Activated naive CD4-positive, alpha-beta T cell treated with anti-CD3 and anti-CD28 coated beads, Interleukin-2, amount 50 U/mL, for 72 hours (primary cell): ENCODE results near the gene ZNF557. TPM values are rescaled to one million over a fixed set of nuclear protein-coding genes. Genes with fewer than 3 reads are reported as not detected.
"Not testable (repeated sequence)": the region's sequence is repeated elsewhere in the genome, so short reads cannot be mapped to it uniquely, and the experiment has no call there.

ENCODE experiments used
- ATAC-seq, 2 donors: fragments of 150-1000 bp; cut with Tn5 transposase; 2 replicates each; pipeline ENCODE4 v1.10.0; 2021; ENCODE audit warnings: mild to moderate bottlenecking in 2 of 2, moderate library complexity in 2 of 2
- DNase-seq, 2 donors: peaks; one replicate each; pipeline ENCODE4 v3.0.0; 2021 to 2022; ENCODE audit warnings: low spot score in 2 of 2
- H3K27ac Mint-ChIP-seq, 2 donors: one replicate each; pipeline ENCODE4 v1.8.0; 2022; ENCODE audit warnings: mild to moderate bottlenecking in 2 of 2, mixed read lengths in 2 of 2
- H3K36me3 Mint-ChIP-seq, 2 donors: one replicate each; pipeline ENCODE4 v1.8.0; 2022; ENCODE audit warnings: mixed read lengths in 2 of 2
- H3K9me3 Mint-ChIP-seq, 2 donors: one replicate each; pipeline ENCODE4 v1.8.0; 2022; ENCODE audit warnings: mixed read lengths in 2 of 2
- total RNA-seq, 2 donors: library from RNA; stranded (reverse); gene quantifications; one replicate each; pipeline ENCODE4 v1.2.3, GENCODE V29; 2022

The ZNF557 gene
- total RNA-seq: 1 to 10 TPM; 7.9 to 8.3 TPM

DNA sequence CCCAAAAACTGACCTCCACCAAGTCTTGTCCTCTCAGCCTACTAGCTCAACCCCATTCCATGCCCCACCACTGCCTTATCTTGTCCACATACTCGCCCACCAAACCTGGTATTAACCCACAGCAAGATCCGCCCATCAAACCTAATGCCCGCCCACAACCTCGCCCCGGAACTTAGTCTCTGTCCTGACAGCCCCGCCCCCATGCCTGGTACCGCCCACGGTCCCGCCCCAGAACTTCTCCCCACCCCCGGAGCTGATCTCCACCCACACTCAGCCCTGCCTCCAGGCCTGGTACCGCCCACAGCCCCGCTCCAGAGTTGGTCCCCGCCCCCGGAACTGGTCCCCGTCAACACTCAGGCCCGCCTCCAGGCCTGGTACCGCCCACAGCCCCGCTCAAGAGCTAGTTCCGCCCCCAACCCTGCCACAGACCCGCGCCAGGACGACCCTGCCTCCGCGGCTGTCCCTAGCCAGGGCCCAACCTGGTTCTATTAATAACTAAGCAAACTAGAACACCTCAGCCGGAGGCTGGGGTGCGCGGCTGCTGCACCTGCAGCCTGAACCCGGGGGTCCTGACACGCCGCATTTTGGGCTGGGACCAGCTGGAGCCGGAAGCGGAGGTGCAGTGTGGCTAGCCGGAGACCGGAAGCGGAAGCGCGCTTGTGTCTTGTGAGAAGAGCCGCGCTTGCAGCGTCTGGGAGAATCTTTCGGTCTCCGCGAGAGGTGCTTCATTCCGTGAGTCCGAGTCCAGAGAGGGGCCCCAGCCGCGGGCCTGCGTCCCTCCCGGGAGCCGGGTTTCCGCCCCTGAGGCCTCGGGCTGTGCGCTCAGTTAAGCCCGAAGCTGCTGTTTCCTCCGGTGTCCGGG lies at the start of gene ZNF557:
Gene ZNF557 (plus strand): TSS at position 662 of the 862 bp plus-strand sequence. CDS start 5,372 bp downstream, outside the sequence.
- Mint-ChIP-seq H3K9me3 (peaks cover 1 to 4% of the 10 kb centered on the region in 2 donors), H3K36me3 (peaks cover 25 to 38% of the 10 kb centered on the region in 2 donors), H3K27ac (peak within 1 kb of the TSS; percentile 93 to 96)
- ATAC-seq (peak; percentile 96), DNase-seq (peak; percentile 98)

DNA sequence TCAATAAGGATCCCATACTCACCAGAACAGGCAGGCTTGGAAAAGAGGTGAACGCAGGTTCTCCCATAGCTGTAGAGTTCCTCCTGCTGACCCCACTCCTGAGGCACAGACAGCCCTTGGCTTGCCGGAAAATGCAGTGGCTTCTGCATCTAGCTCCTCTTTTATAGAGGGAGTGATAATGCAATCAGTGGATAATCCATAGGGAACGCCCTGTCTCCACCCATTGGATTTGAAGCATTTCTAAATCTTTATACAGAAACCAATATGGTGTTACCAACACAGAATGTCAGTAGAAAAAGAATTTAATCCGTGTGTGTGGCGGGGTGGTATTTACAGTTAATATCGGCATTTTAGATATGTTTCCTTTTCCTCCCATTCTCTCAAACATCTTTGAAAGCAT lies 48.2 kb upstream of the ZNF557 start, which contains the start of gene MBD3L2B:
Gene MBD3L2B (minus strand): TSS at position 101 of the 400 bp plus-strand sequence. CDS start 34 bp downstream, at position 67.
- H3K36me3 Mint-ChIP-seq, DNase-seq, ATAC-seq, H3K27ac Mint-ChIP-seq, H3K9me3 Mint-ChIP-seq: not testable (repeated sequence)

DNA sequence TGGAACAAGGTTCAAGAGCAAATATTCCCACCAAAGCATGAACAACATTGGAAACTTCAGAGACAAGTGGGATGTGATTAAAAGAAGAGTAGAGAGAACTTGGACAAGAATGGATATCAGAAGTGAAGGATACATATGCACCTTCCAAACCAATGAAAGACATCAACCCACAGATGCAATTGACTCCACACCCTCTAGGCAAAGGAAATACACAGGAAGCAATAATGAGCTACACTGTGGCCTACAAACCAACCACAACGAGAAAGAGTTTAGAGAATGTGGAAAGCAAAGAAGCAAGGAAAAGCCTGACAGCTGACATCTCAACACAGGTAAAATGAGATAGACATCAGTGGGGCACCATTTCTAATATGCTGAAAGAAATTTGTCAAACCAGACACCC lies 40.7 kb upstream of the ZNF557 start:
- H3K36me3 Mint-ChIP-seq, H3K27ac Mint-ChIP-seq, H3K9me3 Mint-ChIP-seq, DNase-seq: not testable (repeated sequence)
- ATAC-seq: peak; percentile 32 to 44

DNA sequence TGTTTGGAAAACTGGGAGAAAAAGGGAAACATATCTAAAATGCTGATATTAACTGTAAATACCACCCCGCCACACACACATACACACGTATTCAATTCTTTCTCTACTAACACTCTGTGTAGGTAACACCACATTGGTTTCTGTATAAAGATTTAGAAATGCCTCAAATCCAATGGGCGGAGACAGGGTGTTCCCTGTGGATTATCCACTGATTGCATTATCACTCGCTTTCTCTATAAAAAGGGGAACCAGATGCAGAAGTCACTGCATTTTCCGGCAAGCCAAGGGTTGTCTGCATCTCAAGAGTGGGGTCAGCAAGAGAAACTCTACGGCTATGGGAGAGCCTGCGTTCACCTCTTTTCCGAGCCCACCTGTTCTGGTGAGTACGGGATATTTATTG lies 39.2 kb upstream of the ZNF557 start, which contains the start of gene MBD3L5:
Gene MBD3L5 (plus strand): TSS at position 301 of the 400 bp plus-strand sequence. CDS start 34 bp downstream, at position 335.
- not testable (repeated sequence) for H3K9me3 Mint-ChIP-seq

DNA sequence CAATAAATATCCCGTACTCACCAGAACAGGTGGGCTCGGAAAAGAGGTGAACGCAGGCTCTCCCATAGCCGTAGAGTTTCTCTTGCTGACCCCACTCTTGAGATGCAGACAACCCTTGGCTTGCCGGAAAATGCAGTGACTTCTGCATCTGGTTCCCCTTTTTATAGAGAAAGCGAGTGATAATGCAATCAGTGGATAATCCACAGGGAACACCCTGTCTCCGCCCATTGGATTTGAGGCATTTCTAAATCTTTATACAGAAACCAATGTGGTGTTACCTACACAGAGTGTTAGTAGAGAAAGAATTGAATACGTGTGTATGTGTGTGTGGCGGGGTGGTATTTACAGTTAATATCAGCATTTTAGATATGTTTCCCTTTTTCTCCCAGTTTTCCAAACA lies 29.4 kb upstream of the ZNF557 start, which contains the start of gene MBD3L4:
Gene MBD3L4 (minus strand): TSS at position 101 of the 400 bp plus-strand sequence. CDS start 35 bp downstream, at position 66.
- ATAC-seq, H3K27ac Mint-ChIP-seq, H3K36me3 Mint-ChIP-seq, DNase-seq, H3K9me3 Mint-ChIP-seq: not testable (repeated sequence)

More for the DNA sequence above, 39.2 kb upstream of the ZNF557 start, which contains the start of gene MBD3L5:
- H3K27ac Mint-ChIP-seq, DNase-seq, ATAC-seq, H3K36me3 Mint-ChIP-seq: not testable (repeated sequence)

DNA sequence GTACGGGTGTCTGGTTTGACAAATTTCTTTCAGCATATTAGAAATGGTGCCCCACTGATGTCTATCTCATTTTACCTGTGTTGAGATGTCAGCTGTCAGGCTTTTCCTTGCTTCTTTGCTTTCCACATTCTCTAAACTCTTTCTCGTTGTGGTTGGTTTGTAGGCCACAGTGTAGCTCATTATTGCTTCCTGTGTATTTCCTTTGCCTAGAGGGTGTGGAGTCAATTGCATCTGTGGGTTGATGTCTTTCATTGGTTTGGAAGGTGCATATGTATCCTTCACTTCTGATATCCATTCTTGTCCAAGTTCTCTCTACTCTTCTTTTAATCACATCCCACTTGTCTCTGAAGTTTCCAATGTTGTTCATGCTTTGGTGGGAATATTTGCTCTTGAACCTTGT lies 27.9 kb upstream of the ZNF557 start:
- H3K27ac Mint-ChIP-seq, DNase-seq, H3K9me3 Mint-ChIP-seq, ATAC-seq, H3K36me3 Mint-ChIP-seq: not testable (repeated sequence)

DNA sequence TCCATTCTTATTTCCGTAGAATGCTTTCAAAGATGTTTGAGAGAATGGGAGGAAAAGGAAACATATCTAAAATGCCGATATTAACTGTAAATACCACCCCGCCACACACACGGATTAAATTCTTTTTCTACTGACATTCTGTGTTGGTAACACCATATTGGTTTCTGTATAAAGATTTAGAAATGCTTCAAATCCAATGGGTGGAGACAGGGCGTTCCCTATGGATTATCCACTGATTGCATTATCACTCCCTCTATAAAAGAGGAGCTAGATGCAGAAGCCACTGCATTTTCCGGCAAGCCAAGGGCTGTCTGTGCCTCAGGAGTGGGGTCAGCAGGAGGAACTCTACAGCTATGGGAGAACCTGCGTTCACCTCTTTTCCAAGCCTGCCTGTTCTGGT lies 20.5 kb upstream of the ZNF557 start, which contains the start of gene MBD3L2:
Gene MBD3L2 (plus strand): TSS at position 301 of the 400 bp plus-strand sequence. CDS start 53 bp downstream, at position 354.
- not testable (repeated sequence) for DNase-seq, H3K9me3 Mint-ChIP-seq, H3K27ac Mint-ChIP-seq, H3K36me3 Mint-ChIP-seq, ATAC-seq

DNA sequence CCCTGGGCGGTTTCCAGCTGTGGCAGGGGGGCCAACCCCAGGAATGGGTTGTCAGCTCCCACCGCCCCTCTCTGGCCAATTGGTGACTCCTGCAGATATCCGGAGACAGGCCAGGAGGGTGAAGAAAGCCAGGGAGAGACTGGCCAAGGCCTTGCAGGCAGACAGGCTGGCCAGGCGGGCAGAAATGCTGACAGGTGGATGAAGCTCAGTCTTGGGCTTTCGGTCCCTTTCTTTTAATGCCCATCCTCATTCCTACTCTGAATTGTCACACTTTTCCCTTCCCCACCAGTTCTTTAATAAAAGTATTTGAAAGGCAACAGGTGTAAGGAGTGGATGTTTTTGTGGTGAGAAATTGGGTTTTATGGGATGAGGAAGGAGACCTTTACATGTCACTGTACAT lies 18.1 kb upstream of the ZNF557 start:
- H3K36me3 Mint-ChIP-seq, H3K27ac Mint-ChIP-seq, ATAC-seq, H3K9me3 Mint-ChIP-seq, DNase-seq: not testable (repeated sequence)

DNA sequence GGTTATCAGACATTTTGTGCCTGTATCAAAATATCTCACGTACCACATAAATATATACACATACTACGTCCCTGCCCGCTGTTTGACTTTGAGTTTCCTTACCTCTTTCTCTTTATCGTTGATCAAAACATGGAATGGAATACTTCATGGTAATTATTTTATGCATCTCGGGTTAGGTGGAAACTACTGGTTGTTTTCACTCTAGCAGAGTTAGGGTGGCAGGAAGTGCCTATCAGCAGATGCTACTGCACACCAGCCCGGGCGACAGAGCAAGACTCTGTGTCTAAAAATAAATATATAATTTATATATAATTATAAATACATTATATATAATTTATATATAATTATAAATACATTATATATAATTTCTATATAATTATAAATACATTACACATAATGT lies 16.6 kb upstream of the ZNF557 start:
- H3K27ac Mint-ChIP-seq: not testable (repeated sequence)
- peak in 1 of 2 donors; percentile 37 for ATAC-seq

DNA sequence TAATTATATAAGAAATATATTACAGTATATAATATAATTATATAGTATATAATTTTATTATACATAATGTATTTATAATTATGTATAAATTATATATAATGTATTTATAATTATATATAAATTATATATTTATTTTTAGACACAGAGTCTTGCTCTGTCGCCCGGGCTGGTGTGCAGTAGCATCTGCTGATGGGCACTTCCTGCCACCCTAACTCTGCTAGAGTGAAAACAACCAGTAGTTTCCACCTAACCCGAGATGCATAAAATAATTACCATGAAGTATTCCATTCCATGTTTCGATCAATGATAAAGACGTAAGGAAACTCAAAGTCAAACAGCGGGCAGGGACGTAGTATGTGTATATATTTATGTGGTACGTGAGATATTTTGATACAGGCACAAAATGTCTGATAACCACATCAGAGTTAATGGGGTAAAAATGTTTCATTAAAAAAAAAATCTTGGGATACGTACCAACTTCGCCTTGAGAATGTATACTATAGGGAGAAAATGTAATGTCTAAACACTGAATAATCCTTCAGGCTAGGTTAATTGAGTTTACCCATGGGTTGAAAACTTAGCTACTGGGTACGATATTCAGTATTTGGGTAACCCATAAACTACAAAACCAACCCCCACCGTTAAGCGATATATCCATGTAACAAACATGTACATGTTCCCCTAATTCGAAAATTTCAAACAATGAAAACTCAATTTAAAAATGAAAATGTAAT lies 14.7 kb upstream of the ZNF557 start:
- DNase-seq, H3K9me3 Mint-ChIP-seq, H3K27ac Mint-ChIP-seq, H3K36me3 Mint-ChIP-seq: not testable (repeated sequence)
- ATAC-seq: peak; percentile 40 to 62

More for the DNA sequence above, 16.6 kb upstream of the ZNF557 start:
- not testable (repeated sequence) for H3K36me3 Mint-ChIP-seq, H3K9me3 Mint-ChIP-seq
- peak in 1 of 2 donors; percentile 1 for DNase-seq

DNA sequence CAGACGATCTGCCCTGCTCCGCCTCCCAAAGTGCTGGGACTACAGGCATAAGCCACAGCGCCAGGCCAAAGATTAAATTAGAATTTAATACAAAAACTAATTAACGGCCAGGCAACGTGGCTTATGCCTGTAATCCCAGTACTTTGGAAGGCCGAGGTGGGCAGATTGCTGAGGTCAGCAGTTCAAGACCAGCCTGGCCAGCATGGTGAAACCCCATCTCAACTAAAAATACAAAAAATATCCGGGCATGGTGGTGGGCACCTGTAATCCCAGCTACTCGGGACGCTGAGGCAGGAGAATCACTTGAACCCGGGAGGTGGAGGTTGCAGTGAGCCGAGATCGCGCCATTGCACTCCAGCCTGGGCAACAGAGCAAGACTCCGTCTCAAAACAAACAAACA lies 13.8 kb upstream of the ZNF557 start:
- not testable (repeated sequence) for H3K27ac Mint-ChIP-seq, H3K9me3 Mint-ChIP-seq, H3K36me3 Mint-ChIP-seq, ATAC-seq, DNase-seq

DNA sequence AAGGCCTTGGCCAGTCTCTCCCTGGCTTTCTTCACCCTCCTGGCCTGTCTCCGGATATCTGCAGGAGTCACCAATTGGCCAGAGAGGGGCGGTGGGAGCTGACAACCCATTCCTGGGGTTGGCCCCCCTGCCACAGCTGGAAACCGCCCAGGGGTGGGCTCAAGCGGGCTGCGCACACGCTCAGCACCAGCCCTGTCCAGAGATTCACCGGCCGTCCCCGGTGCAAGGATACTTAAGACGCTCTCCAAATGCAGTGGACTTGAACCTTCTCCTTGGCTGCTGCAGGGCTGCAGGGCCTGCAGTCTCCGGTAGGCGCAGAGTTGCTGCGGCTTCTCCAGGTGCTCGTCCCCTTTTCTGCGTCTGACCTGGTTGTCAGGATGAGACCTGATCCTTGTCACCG lies 13.1 kb upstream of the ZNF557 start:
- not testable (repeated sequence) for H3K36me3 Mint-ChIP-seq, H3K9me3 Mint-ChIP-seq, DNase-seq, ATAC-seq, H3K27ac Mint-ChIP-seq

DNA sequence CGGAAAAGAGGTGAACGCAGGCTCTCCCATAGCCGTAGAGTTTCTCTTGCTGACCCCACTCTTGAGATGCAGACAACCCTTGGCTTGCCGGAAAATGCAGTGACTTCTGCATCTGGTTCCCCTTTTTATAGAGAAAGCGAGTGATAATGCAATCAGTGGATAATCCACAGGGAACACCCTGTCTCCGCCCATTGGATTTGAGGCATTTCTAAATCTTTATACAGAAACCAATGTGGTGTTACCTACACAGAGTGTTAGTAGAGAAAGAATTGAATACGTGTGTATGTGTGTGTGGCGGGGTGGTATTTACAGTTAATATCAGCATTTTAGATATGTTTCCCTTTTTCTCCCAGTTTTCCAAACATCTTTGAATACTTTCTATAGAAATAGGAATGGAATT lies 10.9 kb upstream of the ZNF557 start, which contains the start of gene MBD3L3:
Gene MBD3L3 (minus strand): TSS at position 101 of the 400 bp plus-strand sequence. CDS start 71 bp downstream, at position 30.
- not testable (repeated sequence) for H3K36me3 Mint-ChIP-seq, H3K27ac Mint-ChIP-seq, H3K9me3 Mint-ChIP-seq, ATAC-seq, DNase-seq

DNA sequence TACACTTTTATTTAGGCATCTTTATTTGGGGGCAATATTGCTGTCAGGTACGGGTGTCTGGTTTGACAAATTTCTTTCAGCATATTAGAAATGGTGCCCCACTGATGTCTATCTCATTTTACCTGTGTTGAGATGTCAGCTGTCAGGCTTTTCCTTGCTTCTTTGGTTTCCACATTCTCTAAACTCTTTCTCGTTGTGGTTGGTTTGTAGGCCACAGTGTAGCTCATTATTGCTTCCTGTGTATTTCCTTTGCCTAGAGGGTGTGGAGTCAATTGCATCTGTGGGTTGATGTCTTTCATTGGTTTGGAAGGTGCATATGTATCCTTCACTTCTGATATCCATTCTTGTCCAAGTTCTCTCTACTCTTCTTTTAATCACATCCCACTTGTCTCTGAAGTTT lies 9.5 kb upstream of the ZNF557 start:
- peak in 1 of 2 donors; percentile 46 for ATAC-seq
- H3K36me3 Mint-ChIP-seq, H3K9me3 Mint-ChIP-seq, H3K27ac Mint-ChIP-seq, DNase-seq: not testable (repeated sequence)

DNA sequence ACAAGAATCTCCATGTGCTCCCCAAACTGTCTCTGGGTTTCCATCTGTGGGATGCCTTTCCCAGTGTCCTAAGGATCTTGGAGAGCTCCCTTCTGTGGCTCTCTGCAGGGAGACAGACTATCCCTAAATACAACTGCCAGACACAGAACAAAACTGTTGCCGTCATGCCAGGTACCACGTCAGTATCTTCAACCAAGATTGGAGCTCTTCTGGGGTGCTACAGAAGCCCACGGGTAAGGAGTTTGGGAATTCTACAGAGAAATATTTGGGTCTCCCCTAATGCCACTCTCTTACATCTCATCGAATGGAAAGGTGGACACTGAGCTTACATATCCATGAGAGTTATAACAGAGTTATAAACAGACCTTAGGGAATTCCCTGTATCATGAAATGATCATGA lies 6.2 kb upstream of the ZNF557 start:
- Mint-ChIP-seq H3K9me3 (peaks cover 0 to 4% of the 10 kb centered on the region in 2 donors), H3K36me3 (no peaks in the 10 kb centered on the region), H3K27ac (no peak overlapping the region)
- DNase-seq (peak in 1 of 2 donors; percentile 2), ATAC-seq (peak; percentile 63 to 75)

DNA sequence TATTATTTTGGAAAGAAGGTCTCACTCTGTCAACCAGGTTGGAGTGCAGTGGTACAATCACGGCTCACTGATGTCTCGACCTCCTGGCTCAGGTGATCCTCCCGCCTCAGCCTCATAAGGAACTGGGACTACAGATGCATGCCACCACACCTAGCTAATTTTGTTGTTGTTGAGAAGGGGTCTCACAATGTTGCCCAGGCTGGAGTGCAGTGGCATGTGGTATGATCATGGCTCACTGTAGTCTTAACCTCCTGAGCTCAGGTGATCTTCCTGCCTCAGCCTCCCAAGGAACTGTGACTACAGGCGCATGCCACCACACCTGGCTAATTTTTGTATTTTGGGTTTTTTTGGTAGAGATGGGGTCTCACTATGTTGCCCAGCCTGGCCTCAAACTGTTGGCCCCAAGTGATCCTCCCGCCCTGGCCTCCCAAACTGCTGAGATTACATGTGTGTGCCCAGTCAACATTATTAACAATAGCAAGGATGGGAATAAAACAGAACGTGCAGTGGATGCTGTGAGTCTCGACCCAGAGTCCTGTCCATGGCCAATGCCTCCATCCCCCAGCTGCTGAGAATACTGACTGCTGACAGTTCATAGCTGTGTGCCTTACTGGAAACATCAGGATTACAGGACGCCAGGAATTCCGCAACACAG lies 5.6 kb upstream of the ZNF557 start:
- H3K27ac Mint-ChIP-seq: no peak overlapping the region
- DNase-seq: peak in 1 of 2 donors; percentile 2
- peaks cover 0 to 4% of the 10 kb centered on the region in 2 donors for H3K9me3 Mint-ChIP-seq
- ATAC-seq: peak; percentile 65 to 81
- no peaks in the 10 kb centered on the region for H3K36me3 Mint-ChIP-seq
